ENCODE results near the gene SH3GLB2.

SH3GLB2 gene

DNA sequence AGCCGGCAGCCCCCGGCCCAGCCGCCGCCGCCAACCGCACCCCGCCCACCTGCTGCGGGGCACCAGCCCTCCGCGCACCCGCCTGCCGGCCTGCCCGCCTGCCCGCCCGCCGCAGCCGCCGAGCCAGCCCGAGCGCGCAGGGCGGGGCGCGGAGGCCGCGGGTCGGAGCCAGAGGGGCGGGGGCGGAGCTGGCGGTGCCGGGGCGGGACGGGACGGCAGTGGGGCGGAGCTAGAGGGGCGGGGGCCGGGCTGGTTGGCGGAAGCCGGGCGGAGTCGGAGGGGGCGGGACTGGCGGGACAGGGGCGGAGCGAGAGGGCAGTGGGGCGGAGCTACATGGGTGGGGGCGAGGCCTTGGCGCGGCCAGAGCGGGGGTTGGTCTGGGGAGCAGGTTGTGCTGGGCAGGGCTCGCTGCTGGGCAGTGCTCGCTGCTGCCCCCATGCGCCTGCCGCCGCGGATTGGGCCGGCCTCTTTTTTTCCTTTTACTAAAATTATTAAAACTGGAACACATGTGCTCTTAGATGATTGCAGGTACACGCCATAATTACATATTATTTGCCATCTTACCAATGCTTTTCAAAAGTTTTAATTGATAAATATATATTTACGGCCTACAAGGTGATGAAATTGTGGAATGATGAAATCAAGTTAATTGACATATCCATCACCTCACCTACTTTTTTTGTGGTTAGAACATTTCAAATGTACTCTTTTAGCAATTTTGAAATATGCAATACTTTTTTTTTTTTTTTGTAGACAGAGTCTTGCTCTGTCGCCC lies at the start of gene SH3GLB2:
TSS of gene SH3GLB2 (minus strand) at position 140 of the 775 bp plus-strand sequence. CDS start 177 bp downstream, outside the sequence.
- DNase-seq (ENCODE audit: low spot score), result peak; percentile 97

DNA sequence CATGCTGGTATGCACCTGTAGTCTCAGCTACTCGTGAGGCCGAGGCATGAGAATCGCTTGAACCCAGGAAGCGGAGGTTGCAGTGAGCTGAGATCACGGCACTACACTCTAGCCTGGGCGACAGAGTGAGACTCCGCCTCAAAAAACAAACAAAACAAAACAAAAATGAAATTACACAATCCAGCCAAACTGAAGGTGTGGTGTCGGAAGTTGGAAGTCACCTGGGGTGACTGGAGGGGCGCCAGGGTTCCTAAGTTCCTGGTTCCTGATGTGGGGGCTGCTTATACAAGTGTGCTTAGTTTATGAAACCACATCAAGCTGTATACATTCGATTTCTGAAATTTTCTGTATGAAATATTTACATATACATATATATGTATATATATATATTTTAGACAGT lies 49.1 kb upstream of the SH3GLB2 start:
- no peak for DNase-seq (ENCODE audit: low spot score)

DNA sequence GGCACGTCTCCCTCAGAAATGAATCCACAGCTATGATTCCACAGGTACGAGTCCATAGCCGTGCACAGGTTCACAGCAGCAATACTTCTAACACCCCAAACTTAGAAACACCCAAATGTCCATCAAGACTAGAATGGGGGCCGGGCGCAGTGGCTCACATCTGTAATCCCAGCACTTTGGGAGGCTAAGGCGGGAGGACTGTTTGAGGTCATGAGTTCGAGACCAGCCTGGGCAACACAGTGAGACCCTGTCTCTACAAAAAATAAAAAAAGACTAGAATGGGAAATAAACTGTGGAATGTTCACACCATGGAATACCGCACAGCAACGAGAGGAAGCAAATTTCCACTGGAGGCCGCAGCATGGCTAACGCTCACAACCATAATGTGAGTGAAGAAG lies 48.5 kb upstream of the SH3GLB2 start:
- DNase-seq (ENCODE audit: low spot score), result no peak

DNA sequence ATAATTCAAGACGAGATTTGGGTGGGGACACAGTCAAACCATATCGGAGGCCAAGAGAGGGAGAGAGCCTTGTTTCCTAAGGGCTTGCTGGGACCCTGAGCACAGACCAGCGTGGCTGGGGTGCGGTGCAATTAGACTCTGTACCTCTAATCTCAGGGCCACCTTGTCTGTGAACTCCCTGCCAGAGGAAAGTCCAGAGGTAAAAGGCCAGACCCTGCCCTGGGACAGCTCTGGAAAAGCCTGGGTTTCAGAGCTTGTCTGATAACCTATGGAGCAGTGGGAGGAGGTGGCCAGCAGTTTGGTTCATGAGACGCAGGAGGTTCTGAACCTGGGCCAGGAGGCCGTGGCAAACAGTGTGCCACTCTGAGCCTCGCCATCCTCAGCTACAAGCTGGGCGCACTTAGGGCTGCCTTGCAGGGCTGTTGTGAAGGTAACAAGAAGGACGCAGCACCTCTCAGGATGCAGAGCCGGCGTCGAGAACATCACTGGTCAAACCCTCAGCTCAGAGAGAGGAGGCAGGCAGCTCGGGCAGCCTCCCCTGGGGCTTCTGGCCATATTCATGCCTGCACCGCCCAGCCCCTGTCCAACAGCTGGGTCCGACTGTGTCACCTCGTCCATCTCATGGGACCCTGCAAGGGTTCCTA lies 48.0 kb upstream of the SH3GLB2 start:
- no peak for DNase-seq (ENCODE audit: low spot score)

DNA sequence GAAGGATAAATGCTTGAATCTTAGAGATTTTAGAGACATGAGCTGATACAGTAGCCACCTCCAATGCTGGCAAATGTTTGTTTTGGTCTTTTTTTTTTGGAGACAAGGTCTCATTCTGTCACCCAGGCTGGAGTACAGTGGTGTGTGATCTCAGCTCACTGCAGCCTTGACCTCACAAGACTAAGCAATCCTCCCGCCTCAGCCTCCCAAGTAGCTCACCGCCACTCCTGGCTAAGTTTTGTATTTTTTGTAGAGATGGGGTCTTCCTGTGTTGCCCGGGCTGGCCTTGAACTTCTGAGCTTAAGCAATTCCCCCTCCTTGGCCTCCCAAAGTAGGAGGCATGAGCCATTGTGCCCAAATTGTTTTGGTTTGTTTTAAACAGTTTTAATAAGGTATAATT lies 46.0 kb upstream of the SH3GLB2 start:
- DNase-seq (ENCODE audit: low spot score), result no peak

DNA sequence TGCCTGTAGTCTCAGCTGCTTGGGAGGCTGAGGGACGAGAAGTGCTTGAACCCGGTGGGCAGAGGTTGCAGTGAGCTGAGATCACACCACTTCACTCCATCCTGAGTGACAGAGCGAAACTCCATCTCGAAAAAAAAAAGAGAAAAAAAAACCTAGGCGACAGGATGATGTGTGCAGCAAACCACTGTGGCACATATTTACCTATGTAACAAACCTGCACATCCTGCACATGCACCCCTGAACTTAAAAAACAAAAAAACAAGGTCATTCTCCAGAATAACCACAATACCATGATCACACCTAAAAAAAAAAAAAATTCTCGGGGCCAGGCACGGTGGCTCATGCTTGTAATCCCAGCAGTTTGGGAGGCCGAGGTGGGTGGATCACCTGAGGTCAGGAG lies 45.3 kb upstream of the SH3GLB2 start:
- DNase-seq (ENCODE audit: low spot score), result no peak

DNA sequence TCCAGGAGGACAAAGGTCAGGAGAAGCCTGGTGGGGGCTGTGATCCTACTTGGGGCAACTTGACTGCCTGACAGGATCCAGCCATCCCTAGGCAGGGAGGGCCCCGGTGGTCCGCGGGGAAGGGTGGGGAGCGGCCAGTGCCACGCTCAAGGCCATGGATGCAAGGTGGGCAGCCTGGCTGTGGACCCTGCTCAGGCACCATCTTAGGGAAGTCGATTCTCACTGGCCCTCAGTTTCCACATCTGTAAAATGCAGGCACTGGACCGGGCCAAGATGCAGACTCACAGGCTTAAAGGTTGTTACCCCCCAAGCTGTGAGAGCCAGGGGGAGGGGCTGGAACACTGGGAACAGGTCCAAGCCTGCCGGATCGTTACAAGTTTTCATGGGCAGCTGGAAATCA lies 44.0 kb upstream of the SH3GLB2 start:
- DNase-seq (ENCODE audit: low spot score), result no peak

DNA sequence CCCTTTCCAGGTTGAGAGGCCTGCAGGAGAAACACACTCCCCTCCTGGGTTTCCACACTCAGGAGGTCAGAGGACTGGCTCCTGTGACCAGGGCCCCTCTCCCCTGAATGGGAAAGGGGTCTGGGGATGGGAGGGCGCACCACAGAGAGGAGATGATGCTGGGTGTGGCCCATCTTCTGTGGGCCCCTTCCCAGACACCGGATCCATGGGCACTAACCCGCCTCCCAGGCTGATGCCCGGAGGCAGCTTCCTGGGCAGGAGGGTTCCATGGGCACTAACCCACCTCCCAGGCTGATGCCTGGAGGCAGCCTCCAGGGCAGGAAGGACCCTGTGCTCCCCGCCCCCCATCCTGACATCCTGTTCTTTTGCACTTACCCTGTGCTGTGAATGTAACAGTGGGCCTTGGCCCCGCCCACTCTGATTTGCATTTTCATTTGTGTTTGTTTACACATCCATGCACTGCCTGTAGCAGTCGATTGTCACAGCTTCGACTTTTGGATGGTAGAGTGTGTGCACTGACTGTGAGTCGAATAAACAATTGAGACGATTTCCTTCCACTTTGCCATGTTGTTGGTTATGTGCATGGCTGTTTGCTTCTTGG lies 43.5 kb upstream of the SH3GLB2 start:
- DNase-seq (ENCODE audit: low spot score), result no peak

DNA sequence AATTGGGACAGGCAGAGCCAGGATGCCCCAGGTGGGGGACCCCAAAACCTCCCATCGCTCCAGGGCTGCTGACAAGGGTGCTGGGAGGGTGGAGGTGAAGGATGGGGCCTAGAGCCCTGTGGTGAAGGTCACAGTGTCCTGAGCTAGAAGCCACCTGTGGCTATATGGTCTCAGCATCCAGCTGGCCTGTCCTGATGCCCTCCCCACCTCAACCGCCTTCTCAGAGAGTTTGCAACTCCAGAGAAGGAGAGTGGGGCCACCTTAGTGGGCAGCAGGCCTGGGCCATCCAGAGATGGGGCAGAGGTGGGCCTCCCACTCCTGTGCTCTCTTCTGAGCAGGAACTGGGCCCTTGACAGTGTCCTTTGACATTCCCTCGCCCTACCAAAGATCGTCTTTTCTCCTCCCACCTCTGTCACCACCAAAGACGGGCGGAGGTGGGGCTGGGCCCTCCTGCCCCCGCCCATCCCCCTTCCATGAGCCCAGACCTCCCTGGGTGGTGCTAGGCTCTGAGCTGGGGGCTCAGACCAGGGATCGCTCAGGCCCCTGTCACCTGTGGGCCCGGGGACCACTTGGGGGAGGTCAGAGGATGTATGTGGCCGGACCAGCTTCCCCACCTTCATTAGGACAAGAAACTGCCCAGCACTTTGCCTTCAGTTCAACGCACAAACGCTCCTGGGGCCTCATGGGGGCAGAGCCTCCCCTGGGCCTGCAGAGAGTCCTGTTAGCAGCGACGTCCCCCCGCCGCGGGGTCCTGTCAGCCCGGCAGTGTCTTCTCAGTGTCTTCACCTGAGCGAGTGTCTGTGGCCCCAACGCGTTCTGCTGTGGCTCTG lies 42.8 kb upstream of the SH3GLB2 start:
- DNase-seq (ENCODE audit: low spot score), result no peak

DNA sequence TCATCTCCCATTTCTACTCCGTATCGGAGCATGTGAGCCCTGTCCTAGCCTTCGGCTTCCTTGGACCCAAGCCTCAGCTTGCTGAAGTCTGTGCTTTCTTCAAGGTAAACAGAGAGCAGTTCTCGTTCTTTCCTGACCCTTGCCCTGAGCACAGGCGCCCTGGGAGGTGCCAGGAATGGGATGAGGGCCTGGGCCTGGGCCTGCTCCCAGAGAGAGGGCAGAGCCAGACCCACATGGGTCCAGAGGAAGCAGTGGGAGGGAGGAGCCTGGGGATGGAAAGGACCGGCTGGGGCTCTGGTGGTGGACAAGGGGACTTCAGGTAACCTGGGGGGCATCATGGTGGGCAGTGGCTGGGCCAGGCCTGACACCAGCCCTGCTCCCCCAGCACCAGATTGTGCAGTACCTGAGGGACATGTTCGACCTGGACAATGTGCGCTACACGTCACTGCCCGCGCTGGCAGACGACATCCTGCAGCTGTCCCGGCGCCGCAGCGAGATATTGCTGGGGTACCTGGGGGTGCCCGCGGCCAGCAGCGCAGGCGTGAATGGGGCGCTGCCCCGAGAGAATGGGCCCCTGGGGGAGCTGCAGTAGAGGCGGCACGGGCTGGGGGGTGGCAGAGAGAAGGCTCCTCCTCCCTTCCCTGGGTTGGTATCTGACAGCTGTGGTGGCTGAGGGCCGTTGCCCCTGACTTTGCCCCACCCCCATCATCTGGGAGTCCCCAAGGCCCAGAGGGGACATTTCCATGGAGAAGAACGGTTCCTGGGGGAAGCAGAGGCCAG lies 41.9 kb upstream of the SH3GLB2 start:
- no peak for DNase-seq (ENCODE audit: low spot score)

DNA sequence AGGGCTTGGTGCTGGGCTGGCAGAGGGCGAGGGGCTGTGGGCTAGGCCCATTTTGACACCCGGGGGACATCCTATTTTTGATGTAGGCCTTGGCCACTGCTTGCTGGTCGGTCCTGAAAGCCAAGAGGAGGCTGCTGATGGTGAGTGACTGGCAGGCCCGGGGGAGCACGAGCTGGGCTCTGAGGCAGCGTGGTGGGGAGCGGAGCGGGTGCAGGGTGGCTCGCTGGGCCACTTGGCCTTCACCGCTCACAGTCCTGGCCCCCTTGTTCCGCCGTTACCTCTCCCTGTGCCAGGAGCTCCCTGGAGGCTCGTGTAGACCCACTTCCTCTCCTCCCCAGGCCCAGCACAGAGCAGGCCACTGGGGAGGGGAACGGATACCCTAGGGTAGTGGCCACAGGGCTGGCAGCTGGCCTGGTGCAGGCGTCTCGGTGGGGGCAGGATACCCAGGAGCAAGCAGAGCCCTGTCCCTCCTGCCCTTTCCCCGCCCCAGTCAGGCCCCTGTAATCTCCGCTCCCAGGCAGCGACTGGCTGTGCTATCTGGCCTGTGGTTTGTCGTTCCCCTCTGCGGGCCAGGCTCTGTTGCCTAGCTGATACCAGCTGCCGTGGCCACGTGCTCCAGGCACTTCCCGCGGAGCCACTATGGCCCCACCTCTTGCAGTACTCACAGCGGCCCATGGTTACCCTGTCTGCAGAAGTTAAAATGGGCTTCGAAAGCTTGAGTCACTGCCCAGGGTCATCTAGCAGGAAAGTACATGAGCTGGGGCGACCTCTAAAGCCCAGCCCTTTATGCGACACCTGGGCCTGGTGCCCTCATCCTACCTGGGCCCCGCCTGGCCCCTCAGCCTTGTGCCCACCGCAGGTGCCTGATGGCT lies 41.1 kb upstream of the SH3GLB2 start:
- peak; percentile 64 for DNase-seq (ENCODE audit: low spot score)

DNA sequence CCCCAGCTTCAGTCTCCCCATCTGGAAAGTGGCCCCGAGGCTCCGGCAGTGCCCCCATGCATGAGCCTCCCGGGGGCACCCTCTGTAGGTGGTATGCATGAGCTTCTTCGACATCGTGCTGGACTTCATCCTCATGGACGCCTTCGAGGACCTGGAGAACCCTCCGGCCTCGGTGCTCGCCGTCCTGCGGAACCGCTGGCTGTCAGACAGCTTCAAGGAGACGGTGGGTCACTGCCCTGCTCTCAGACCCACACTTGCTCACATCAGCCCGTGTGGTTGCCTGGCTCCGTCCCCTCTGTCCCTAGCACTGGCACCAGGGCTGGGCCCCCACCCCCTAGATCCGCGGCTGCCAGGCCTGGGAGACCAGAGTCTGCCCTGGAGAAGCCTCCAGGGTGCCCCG lies 40.0 kb upstream of the SH3GLB2 start:
- DNase-seq (ENCODE audit: low spot score), result no peak

DNA sequence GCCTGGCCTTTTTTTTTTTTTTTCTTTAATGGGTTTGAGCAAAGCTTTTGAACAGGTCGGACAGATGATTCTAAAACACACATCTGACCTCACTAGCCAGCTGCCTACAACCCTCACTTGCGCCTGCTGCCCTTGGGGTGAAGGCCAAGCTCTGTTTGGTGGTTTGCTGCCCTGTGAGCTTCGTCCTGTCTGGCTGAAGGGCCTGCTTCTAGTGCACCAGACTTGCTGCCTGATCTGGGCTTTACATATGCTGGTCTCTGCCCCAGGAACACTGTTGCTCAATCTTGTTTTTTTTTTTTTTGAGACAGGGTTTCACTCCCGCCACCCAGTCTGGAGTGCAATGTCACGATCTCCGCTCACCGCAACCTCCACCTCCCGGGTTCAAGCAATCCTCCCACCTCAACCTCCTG lies 36.4 kb upstream of the SH3GLB2 start:
- no peak for DNase-seq (ENCODE audit: low spot score)

DNA sequence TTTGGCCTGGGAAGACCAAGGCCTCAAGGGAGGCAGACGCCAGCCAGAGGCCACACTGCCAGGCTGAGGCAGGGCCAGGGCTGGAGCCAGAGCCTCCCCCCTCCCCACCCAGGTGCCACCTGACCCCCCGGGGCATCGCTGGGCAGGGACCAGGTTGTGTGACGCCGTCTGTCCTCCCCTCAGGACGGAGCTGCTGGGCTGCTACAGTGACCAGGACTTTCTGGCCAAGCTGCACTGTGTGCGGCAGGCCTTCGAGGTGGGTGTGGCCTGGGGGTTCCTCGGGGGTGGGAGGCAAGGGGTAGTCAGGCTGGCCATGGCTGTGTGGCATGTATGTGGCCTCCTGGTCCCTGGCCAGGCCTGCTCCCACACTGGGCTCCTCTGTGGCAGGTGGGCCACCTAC lies 34.9 kb upstream of the SH3GLB2 start:
- DNase-seq (ENCODE audit: low spot score), result no peak

DNA sequence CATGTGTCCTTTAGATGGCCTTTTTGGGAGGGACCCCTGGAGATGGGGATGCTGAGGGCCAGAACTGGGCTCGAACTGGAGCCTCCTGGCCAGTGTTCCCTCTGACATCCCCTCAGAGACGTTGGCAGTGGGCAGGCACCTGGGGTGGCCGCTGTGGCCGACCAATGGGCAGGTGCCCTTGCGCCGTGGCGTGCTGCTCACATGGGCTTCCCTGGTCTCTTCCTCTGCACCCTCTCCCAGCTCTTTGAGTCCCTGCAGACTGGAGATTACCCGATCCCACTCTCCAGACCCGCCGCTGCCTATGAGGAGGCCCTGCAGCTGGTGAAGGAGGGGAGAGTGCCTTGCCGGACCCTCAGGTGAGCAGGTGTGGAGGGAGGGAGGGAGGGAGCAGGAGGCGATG lies 32.9 kb upstream of the SH3GLB2 start:
- no peak for DNase-seq (ENCODE audit: low spot score)

DNA sequence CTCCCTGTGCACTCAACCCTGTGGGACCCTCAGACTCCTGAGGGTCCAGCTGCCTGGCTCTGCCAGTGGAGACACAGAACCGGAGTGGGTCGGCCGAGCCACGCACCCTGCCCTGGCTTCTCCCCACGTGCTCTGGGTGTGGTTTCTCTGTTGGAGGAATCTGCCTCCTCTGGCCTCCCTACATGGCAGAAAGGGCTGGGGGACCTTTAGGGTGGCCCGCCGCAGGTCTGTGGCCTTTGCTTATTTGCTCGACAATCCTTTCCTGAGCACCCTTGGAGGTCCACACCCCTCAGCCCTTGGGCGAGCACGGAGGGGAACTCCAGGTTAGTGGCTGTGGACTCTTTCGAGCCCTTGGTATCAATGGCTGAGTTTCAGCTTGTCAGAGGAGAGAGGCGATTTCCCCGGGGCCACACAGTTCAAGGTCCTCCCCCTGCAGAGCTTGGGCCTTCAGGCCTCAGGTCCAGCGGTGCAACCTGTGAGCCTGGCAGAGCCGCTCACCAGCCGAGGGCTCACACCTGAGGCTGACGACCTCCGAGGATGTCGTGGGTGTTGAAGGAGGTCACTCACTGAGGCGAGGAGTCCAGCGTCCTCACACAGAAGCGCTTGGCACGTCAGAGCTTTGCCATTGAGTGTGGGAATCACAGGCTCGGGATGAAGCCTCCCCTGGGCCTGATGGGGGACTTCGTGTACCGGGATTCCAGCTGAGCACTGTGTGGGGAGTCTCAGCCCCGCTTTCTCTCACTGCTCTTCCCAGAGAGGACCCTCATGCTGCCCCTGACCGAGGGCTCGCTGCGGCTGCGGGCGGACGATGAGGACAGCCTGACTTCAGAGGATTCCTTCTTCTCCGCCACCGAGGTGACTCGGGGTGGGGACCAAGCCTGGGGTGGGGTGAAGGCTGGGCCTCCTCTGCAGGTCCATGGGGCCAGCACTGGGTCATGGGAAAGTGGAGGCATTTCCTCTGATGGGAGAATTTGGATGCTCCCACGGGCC lies 32.0 kb upstream of the SH3GLB2 start:
- no peak for DNase-seq (ENCODE audit: low spot score)

DNA sequence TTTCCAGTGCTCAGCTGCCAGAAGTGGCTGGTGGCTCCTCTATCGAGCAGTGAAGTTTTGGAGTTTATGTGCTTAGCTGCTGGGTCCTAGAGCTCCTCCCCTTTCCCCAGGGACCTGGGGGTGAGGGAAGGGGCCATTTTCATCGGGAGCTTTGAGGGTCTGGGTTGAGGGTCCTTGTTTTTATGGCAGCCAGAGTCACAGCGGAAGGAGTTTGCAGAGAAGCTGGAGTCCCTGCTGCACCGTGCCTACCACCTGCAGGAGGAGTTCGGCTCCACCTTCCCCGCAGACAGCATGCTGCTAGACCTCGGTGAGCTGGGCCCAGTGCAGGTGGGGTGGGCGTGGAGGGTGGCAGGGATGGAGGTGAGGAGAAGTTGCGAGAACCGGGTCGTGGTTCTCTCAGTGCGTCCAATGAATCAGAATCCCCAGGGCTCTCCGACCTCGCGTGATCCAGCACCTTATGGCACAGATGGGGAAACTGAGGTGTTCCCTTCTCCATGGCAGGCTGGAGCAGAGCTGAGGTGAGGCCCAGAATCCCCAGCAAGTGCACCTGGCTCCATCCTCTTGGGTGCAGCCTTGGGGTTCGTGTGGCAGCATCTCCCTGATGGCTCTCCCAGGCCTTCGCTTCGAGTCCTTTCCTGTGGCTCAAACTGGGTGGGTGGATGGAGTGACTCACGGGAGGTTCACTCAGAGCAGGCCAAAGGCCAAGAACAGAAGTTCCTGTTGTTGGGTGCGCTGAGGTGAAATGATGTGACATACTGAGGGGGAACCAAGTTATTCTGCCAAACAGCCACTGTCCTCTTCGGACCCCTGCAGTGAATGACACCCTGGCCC lies 31.0 kb upstream of the SH3GLB2 start:
- no peak for DNase-seq (ENCODE audit: low spot score)

DNA sequence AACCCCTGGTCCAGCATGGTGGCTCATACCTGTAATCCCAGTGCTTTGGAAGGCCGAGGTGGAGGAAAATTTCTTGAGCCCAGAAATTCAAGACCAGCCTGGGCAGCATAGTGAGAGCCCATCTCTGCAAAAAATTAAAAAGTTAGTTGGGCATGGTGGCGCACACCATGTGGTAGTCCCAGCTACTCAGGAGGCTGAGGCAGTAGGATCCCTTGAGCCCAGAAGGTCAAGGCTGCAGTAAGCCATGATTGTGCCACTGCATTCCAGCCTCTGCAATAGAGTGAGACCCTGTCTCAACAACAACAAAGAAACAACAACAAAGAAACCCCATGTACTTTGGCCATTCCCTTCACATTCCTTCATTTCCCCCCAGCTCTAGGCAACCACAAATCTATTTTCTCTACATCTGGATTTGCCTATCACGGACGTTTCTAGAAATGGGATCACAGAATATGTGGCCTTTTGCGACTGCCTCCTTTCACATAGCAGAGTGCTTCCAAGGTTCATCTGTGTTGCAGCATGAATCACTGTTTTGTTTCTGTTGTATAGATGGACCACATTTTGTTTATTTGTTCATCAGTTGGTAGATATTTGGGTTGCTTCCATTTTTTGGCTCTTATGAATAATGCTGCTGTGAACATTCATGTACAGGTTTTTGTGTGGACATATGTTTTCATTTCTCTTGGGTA lies 26.2 kb upstream of the SH3GLB2 start:
- no peak for DNase-seq (ENCODE audit: low spot score)

Data from globus pallidus (tissue), 1 donor.